GM21515 (cell line): ENCODE measurements around the gene SNPH.

Experiments
- ATAC-seq: cut with Tn5 transposase; IDR thresholded peaks from one replicate; pipeline ENCODE4 v1.9.1; 2021; ENCODE audit not compliant: unreplicated experiment

Gene SNPH

DNA sequence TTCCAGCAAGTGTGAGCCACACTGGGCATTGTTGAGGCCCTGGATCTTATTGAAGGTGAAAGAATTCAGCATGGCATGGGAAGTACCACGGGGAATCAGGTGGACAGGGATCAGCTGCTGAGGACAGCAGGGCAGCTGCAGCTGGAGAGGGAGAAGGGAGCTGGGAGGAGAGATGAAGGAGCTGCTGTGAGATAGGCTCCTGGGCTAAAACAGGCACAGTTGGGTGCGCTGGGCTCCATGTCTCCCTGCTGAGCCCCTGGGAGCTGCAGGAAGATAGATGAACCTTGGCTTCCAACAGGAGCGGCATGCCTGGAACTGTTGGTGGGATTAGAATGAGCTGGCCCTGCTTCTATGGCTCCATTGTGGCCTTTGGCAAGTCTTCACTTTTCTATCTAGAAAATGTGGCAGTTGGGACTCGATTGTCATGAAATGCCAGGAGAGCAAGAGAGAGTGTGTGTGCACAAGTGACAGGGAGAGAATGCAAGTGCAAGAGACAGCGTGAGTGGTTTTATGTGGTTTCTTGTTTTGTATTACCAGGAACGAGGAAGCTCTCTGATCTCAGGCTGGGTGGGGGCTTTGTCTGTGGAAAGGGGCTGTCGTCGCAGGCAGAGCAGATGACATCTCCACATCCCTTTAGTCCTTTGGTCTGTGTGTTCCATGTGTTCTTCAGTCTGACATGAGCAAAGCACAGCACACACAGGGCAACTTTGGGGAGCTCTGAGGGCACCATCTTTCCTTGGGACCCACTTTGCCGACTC lies 20.4 kb downstream of the SNPH start:
- ATAC-seq = no peak

- no peak for ATAC-seq
Measured at GRCh38 chr20:1287306-1287705, 21.2 kb downstream of the SNPH start.

DNA sequence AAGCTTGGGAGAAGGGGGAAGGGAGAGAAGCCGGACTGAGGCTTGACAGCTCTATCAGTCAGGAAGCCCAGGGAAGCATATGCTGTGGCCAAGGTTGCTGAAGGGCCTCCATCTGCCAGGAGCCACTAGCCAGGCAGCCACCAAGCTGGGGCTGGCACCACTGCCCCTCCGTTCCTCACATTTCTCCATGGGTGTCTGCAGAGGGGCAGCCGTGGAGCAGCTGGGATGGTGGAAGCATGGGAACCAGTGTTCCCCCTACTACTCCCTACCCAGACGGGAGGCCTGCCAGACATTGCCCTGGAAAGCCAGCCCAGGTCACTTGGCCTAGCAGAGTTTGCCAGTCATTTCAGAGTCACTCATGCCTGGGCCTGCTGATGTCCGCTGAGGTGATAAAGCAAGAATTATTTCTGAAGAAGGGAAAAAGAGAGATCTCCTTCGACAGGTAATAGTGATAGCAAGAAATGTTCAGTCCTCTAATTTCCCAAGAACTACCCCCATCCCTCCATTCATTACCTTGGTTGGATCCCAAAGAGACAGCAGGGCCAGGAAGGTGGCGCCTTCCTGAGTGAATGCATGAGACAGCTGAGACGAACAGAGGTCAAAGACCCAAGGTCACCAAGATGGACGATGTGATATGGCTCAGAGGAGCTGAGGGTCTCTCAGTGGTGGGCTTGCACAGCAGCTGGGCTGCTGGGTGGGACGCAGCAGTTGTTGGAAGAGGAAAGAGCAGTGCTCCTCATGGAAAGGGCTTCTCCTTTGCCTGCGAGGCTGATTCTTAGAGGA lies 21.9 kb downstream of the SNPH start:
- ATAC-seq = no peak

DNA sequence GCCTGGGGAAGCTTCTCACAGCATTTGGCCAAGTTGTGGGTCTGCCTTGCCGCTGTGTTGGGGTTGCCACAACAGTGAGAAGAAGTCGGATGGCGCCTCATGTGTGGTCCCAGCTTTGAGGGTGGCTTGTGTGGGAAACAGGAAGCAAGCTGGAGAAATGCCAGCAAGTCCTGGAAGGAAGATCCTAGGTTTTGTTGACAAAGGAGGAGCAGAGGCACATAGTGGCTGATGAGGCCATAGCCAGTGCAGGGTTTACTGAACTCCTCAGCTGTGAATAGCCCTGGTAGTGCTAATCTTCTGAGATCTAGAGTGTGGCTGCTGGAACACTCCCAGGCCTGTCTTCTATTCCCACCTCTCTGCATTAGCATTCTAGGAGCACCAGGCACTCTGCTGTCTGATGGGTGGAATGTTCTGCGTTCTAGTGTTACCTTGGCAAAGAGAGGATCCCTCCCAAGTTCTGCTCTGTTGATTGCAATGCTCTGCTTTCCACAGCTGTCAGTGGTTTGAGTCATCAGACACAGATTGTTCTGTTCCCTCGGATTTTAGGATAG lies 25.2 kb downstream of the SNPH start:
- no peak for ATAC-seq

GRCh38 chr20:1292620-1293019 lies 26.5 kb downstream of the SNPH start:
- no peak for ATAC-seq

DNA sequence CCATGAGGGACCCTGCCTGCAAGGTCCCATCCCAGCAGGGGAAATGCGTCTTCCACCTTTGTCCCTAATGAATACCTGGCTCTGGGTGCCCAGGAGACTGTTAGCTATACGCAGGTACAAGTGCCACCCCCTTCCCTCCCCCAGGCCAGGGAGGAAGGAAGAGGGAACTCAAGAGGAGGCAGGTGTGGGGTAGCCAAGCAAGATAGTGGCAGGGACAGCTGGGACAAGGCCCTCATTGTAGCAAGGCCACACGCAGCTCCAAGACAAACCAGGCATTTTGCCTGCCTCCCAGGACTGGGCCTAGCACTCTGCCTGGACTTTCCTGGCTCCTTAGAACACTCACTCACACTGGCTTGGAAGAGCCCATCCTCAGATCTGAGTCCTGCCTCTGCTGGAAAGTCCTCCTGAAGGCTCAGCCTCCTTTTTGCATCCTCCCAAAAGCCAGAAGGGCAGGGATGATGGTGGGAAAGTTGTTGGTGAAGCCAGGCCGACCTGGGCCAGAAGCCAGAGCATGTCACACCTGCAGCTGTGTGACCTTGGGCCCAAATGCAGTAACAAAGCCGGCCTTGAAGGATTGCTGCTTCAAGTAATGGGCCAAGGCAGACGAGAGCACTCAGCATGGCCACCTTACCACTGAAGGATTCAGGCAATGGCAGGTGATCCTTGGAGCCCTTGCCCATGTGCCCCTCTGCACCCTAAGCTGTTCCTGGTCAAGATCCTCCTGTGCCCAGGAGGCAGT lies 27.7 kb downstream of the SNPH start:
- ATAC-seq = no peak

DNA sequence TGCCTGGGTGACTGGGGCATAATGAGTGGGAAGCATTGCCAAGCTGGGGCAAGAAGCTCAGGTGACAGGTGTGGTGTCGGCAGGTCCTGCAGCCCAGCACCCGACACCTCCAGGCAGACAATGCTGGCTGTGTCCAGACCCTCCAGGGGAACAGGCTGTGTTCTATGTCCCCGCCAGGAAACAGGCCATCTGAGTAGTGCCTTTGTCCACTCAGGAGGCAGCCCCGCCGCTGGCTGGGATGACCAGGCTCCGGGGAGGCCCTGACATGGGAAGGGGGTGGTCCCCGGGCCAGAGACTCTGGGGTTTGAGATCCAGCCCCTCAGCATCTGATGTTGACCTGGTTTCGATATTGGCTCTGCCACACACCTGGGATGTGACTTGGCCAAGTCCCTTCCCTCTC lies 28.4 kb downstream of the SNPH start:
- ATAC-seq = no peak

GRCh38 chr20:1295276-1295930 lies 29.3 kb downstream of the SNPH start:
- ATAC-seq = no peak

DNA sequence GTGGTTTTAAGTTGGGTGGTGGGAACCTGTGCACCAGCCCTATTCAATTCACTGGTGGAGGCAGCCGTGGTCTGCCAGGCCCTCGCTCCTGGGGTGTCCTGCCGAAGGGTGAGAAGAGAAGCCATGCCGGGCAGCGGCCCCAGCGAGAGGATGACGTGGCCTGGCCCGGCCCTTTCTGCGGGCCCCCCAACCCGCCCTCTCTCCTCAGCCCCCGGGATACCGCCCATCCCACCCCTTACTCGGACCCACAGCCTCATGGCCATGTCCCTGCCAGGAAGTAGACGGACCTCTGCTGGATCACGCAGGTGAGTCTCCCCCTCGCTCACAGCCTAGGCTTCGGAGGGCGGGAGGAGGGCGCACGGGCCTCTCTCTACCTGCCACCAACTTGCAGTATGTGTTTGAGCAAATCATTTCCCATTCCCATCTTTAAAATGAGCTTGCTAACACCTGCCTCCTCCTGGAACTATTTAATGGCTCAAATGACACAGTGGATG lies 30.1 kb downstream of the SNPH start:
- ATAC-seq = no peak

- no peak for ATAC-seq
Measured at GRCh38 chr20:1296922-1297321, 30.8 kb downstream of the SNPH start.

- ATAC-seq = no peak
Measured at GRCh38 chr20:1297486-1297885, 31.4 kb downstream of the SNPH start.

DNA sequence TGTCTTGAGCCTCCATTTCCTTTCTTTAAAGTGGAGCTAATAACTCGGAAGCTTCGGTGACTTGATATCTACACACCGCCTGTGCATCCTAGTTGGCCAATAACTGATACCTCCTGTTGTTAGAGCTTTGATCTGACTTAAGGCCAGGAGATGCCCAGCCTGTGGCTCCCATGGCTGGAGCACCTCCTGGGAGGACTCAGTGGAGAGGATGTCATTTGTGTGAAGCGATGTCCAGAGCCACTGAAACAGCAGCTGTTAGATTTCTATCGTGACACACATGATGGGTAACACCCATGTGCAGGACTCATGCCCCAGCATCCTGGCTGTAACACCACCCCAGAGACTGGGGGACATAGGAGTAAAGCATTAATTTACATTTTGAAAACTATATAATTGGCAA lies 32.1 kb downstream of the SNPH start:
- ATAC-seq = no peak

- ATAC-seq = no peak
Measured at GRCh38 chr20:1298888-1299511, 32.9 kb downstream of the SNPH start.

DNA sequence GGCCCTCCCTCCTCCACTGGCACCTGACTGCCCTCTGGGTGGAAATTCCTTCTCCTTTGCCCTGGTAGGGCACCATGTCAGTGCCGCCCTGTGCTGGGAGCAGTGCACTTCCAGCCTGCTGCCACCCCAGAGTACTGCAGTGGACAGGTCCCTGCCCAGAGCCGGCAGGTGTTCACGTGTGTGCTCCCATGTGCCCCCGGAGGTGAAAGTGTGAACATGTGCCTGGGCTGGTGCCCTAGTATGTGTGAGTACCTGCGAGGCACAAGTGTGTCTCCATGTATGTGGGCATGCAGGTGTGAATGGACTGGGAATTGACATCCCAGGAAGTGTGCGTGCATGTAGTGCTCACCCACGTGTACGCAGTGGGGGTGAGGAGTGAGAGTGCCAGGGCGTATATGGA lies 33.4 kb downstream of the SNPH start:
- no peak for ATAC-seq

GRCh38 chr20:1300083-1300840 lies 34.2 kb downstream of the SNPH start:
- ATAC-seq = no peak

- no peak for ATAC-seq
Measured at GRCh38 chr20:1301031-1301529, 35.0 kb downstream of the SNPH start.

DNA sequence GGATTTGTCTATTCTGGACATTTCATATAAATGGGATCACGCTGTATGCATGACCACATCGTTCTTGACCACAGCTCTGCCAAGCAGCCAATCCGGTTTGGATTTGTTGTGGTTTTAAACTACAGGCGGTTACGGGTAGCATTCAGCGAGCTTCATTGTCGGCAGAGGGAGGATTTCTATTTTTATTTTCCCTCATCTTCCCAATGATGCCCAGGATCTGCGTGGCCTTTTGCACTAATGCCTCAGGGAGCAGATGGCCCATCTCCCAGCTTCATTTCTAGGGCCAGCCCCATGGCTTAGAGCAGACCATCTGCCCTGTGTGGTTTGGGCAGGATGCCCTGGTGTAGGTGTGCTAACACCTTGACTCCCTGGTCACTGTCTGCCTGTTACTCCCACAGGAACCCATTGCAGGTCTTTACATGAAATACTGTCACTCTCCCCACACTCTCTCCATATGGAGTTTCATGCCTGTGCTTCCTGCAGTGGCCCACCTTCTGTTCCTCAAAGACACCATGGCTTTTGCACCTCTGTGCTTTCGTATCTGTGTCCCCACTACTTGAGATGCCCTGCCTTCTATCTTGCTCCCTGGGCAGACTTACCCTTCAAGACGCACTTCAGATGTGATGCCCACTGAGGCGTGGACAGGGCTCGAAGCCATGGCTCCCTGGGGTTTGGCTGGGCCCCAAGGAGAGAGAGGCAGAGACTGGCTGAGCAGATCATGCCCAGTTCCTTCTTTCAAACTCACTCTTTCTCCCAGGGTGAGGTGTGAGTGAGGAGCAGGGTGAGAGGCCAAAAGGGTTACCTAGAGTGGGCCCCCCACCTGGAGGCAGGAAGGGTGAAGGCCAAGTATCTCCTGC lies 36.8 kb downstream of the SNPH start:
- ATAC-seq = no peak

DNA sequence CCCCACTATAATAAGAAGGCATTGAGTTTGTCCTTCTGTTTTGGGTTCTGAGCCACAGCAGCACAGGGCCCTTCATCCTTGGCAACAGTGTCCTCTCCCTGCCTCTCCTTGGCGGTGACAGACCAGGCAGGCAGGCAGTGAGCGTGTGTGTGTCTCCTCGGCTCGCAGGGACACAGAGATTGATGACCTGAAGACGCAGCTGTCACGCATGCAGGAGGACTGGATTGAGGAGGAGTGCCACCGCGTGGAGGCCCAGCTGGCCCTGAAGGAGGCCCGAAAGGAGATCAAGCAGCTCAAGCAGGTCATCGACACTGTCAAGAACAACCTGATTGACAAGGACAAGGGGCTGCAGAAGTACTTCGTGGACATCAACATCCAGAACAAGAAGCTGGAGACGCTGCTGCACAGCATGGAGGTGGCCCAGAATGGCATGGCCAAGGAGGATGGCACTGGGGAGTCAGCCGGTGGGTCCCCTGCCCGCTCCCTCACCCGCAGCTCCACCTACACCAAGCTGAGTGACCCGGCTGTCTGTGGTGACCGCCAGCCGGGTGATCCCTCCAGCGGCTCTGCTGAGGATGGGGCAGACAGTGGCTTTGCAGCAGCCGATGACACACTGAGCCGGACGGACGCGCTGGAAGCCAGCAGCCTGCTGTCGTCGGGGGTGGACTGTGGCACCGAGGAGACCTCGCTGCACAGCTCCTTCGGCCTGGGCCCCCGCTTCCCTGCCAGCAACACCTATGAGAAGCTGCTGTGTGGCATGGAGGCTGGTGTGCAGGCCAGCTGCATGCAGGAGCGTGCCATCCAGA lies 38.8 kb downstream of the SNPH start:
- ATAC-seq = no peak
